H54 (cell line): ENCODE results near the gene BLOC1S1.

Experiments used
- DNase-seq: peaks from one replicate; pipeline ENCODE4 v3.0.0; 2011; ENCODE audit warnings: low spot score, mixed read lengths; ENCODE audit not compliant: insufficient read length
- FAIRE-seq: peaks from 3 replicates; lab custom pipeline; 2011; peaks lifted over from hg19 to GRCh38; lab: Jason Lieb, UNC
- POLR2A ChIP-seq: IDR thresholded peaks from 2 replicates; pipeline ENCODE4 v1.6.1; 2011; ENCODE audit warnings: low read depth, mild to moderate bottlenecking, low read length

The BLOC1S1 gene

DNA sequence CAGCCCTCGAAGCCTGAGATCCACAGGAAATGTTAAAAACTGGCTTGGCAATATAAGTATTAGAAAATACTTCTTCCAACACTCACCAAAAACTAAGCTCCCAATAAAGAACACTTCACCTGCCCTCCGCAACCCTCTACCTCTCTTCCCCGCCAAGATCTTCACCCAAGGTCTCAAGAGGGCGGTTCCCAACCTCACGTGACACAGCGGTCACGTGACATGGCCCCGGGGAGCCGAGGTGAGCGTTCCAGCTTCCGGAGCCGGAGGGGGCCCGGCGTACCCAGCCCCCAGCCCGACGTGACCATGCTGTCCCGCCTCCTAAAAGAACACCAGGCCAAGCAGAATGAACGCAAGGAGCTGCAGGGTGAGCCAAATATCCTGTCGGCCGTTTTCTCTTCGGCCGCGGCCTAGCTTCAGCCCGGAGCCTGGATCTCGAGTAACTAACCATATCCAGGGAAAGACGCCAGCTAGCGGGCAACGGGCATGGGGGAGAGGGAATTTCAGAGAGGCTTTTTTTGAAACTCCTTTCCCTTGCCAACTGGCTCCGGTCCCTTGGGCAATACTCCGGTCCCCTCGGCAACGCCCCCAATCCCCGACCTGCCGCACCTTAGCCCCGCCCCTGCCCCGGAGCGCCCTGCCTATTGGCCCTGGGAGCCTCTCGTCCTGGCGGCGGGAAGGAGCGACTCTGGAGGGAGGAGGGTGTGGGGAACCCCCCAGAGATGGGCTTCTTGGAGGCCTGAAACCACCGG, at the start of gene BLOC1S1:
Gene BLOC1S1 (plus strand): TSS at position 214 of the 749 bp plus-strand sequence. CDS start 6 bp downstream, at position 220.
- no peak for FAIRE-seq
- TF ChIP-seq POLR2A, result peak; percentile 44; the same call in 1 of the 2 replicates
- peak; percentile 85 for DNase-seq

DNA sequence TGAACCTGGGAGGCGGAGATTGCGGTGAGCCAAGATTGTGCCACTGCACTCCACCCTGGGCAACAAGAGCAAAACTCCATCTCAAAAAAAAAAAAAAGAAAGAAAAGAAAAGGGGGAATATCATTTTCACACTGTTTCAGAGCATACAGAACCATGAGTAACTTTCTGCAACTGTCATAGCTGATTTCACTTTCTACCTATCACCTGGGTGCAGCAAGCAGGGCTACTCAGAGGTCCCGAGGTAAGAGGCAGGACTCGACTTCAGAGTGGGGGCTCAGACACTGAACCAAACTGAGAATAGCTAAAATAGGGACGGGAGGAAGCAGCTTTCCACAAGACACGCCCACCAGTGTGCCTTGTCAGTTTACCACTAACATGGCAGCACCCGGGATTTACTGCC, 49.3 kb upstream of the BLOC1S1 start:
- FAIRE-seq, result no peak
- TF ChIP-seq POLR2A, result no peak
- DNase-seq, result no peak

DNA sequence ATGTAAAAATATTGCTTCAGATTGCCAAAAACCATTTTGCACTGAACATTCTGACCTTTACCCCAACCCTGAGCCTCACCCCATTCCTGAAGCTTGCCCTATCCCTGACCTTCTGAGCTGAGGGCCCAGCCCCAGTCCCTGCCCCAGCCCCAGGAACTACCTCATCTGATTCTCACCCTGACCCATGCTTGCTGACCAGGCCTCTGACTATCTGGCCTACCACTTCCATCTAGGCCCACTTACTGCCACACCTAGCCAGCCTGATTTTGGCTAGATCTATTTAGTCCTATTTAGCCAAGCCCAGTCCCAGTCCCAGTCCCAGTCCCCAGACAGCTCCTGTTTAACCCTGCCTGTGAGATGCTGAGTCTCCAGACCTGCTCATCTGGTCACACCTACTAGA, 45.6 kb upstream of the BLOC1S1 start:
- DNase-seq, result no peak
- no peak for TF ChIP-seq POLR2A
- no peak for FAIRE-seq

DNA sequence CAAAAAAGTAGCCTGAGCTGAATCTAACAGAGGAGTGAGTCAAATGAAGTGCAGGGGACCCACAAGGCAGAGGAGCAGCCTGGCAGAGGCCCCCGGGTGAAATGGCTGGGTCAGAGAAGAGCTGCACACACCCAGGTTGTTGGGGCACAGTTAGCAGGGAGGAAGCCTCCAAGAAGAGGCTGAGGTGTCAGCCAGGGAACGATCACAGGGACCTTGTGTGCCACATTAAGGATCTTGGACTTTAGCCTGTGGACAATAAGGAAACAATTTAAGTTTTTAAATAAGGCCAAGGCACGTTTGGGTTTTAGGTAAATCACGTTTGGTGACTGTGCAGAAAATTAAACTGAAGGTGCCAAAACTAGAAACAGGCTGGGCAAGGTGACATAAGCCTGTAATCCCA, 44.1 kb upstream of the BLOC1S1 start:
- no peak for FAIRE-seq

DNA sequence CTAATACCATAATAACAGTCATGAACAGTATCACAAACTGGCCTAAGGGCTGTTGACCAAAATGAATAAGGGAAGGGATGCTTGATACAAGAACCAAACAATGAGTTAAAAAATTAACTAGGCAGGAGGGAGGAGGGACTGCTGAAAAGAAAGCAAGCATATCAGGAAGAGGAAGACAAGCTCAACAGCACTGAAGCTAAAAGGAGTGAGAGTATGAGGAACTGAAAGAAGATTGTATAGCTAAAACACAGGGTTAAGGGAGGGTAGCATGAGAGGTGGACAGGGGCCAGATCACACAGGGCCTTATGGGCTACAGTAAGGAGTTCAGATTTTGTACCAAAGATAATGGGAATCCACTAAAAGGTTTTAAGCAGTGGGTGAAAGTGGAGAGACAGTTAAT, 42.2 kb upstream of the BLOC1S1 start:
- no peak for TF ChIP-seq POLR2A
- no peak for DNase-seq
- no peak for FAIRE-seq

More for the DNA sequence above, 44.1 kb upstream of the BLOC1S1 start:
- no peak for TF ChIP-seq POLR2A
- no peak for DNase-seq

DNA sequence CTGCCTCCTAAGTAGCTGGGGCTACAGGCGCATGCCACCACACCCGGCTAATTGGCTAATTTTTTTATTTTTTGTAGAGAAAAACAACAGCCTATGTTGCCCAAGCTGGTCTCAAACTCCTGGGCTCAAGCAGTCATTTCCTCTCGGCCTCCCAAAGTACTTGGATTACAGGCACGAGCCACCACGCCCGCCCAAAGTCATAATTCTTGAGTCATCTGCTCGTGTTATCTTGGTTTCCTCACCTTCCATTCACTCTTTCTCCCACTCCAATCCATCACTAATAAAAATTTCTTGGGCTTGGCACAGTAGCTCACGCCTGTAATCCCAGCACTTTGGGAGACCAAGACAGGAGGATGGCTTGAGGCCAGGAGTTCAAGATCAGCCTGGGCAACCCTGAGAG, 40.2 kb upstream of the BLOC1S1 start:
- TF ChIP-seq POLR2A, result no peak
- DNase-seq (no peak), FAIRE-seq (no peak)

DNA sequence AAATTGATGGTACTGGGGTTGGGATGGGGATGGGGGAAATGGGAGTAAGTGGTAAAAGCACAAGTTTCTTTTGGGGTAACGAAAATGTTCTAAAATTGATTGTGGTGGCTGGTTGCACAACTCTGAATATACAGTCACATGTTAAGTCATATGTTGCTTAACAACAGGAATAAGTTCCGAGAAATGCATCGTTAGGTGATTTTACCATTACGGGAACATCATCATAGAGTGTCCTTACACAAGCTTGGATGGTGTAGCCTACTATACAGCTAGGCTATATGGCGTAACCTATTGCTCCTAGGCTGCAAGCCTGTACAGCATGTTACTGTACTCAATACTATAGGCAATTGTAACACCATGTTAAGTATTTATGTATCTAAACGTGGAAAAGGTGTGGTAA, 39.1 kb upstream of the BLOC1S1 start:
- DNase-seq, result no peak
- TF ChIP-seq POLR2A, result no peak
- FAIRE-seq, result no peak

DNA sequence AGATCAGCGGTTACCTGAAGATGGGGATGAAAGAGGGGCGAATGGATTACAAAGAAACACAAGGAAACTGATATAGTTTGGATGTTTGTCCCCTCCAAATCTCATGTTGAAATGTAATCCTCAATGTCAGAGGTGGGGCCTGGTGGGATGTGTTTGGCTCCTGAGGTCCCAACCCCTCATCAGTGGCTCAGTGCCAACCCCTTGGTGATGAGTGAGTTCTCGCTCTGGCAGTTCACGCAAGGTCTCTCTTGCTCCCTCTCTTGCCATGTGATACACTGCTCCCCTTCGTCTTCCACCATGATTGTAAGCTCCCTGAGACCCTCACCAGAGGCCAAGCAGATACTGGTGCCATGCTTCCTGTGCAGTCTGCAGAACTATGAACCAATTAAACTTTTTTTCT, 36.2 kb upstream of the BLOC1S1 start:
- DNase-seq (no peak), FAIRE-seq (no peak)
- no peak for TF ChIP-seq POLR2A

DNA sequence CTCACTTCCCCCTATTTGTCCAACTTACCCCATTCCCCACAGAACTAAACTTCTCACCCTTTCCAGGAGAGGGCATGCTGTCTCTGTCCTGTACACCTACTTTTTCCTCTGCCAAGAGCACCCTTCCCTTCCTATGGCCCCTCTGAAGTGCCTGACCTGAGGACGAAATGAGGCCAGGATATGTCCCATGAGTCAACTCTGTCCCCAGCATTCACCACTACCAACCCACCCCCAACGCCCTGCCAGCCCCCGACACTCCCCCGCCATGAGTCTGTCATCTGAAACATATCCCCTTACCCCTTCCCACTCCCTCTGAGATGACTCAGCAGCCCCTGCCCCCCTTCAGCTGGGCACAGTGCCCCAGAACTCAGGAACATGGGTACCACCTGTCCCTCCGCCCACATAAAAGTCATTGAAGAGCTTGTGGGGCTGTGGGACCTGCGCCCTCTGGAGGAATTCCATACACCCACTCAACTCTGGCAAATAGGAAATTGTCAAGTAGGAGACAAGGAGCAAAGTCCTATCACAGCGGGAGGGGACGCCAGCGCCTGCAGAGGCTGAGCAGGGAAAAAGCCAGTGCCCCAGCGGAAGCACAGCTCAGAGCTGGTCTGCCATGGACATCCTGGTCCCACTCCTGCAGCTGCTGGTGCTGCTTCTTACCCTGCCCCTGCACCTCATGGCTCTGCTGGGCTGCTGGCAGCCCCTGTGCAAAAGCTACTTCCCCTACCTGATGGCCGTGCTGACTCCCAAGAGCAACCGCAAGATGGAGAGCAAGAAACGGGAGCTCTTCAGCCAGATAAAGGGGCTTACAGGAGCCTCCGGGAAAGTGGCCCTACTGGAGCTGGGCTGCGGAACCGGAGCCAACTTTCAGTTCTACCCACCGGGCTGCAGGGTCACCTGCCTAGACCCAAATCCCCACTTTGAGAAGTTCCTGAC, 34.4 kb upstream of the BLOC1S1 start:
- FAIRE-seq (peak; percentile 73), DNase-seq (peak; percentile 76)
- peak; percentile 48 for TF ChIP-seq POLR2A

DNA sequence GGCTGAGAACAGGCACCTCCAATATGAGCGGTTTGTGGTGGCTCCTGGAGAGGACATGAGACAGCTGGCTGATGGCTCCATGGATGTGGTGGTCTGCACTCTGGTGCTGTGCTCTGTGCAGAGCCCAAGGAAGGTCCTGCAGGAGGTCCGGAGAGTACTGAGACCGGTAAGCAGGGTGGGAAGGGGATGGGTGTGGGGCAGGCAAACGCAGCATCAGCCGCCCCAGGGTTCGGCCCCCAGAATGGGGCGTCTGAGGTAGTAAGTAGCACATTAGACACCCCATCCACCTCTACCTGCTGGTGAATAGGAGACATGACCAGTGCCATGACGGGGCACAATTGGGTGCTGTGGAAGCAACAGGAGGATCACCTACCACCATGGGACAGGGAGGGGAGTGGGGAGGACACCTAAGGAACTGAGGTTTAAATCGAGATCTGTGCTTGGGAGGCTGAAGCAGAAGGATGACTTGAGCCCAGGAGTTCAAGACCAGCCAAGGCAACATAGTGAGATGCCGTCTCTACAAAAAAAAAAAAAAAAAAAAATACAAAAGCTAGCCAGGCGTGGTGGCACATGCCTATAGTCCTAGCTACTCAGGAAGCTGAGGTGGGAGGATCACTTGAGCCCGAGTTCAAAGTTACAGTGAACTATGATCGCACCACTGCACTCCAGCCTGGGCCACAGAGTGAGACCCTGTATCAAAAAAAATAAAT, 33.6 kb upstream of the BLOC1S1 start:
- no peak for TF ChIP-seq POLR2A
- DNase-seq (no peak), FAIRE-seq (no peak)

DNA sequence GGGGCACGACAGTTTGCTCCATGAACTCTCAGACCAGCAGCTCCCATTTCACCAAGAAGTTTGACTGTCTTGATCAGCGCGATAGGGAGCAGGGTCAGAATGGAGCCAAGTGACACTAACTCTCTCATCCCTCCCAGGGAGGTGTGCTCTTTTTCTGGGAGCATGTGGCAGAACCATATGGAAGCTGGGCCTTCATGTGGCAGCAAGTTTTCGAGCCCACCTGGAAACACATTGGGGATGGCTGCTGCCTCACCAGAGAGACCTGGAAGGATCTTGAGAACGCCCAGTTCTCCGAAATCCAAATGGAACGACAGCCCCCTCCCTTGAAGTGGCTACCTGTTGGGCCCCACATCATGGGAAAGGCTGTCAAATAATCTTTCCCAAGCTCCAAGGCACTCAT, 32.2 kb upstream of the BLOC1S1 start:
- no peak for DNase-seq
- TF ChIP-seq POLR2A, result no peak
- FAIRE-seq, result no peak

DNA sequence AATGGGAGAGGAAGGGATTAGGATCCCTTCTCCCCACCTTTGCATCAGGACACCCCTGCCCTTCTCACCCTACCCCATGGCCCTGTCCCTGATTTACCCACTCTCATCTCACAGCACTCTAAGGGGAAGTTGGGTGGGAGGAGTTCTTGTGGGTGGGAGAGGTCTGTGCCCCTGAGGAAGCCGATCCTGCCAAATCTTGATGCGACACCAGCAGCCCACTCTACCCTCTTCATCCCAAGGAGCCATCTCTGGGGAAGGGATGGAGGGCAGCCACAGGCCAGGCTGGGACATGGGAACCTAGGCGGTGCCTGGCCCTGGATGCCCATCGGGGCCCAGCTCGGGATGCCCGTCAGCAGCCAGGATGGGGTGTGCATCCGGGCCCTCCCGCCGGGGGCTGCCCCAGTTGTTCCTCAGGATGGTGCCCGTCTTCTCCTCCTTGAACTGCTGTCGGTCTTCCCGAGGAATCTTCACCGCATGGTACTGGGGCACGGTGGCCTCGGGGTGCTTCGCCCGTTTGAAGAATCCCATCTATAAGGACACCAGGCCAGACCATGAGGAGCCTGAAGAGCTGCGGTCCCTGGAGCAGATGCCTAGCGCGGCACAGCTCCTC, 31.0 kb upstream of the BLOC1S1 start:
- FAIRE-seq, result no peak

DNA sequence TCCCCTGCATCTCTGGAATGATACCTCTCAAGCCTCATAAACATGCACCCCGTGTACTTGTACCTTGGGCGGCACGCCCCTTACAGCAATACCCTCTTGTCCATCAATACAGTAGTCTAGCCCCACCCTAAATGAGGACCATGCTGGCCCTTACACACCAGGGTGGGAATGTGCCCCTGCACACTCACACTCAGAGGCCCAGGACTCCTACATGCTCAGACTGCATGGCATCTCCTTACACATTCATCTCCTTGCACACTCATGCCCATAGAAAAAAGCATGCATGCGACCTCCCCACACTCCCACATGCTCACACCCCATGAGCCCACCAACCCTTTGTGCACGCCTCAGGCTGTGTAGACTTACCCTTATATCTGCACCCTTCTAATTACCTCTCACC, 30.2 kb upstream of the BLOC1S1 start:
- no peak for TF ChIP-seq POLR2A
- DNase-seq (no peak), FAIRE-seq (no peak)

More for the DNA sequence above, 31.0 kb upstream of the BLOC1S1 start:
- TF ChIP-seq POLR2A, result no peak
- DNase-seq, result no peak
